Endometrium (tissue), 2 donors: ENCODE data around the gene ACBD6.

Experiments used
- FAIRE-seq: peaks from 2 replicates; lab custom pipeline; 2012; peaks lifted over from hg19 to GRCh38; lab: Jason Lieb, UNC
- donor health status: control.
- donor health status: control.

Gene ACBD6

GRCh38 chr1:180239145-180240096 lies 263.0 kb downstream of the ACBD6 start:
- FAIRE-seq, result no peak

GRCh38 chr1:180238675-180239074 lies 263.7 kb downstream of the ACBD6 start:
- FAIRE-seq, result no peak
